ENCODE measurements around the gene ZBTB8OS.
"Not testable (repeated sequence)": the region's sequence is repeated elsewhere in the genome, so short reads cannot be mapped to it uniquely, and the experiment has no call there.

Gene ZBTB8OS

GRCh38 chr1:32636914-32637645 lies 13.3 kb downstream of the ZBTB8OS start:
- CTCF ChIA-PET: interaction anchor here (1.0 kb wide), 1 partner anchor 188 kb away, joined by 6 read pairs; no protein-coding TSS in a partner anchor
- DNase-seq (ENCODE audit: extremely low spot score): no peak
- TF ChIP-seq SP1 (IDR thresholded peaks at IDR 0.05) (no peak), NFRKB (IDR thresholded peaks at IDR 0.05) (no peak), FOXK2 (IDR thresholded peaks at IDR 0.05) (no peak), L3MBTL2 (conservative IDR thresholded peaks at IDR 0.05) (no peak), TARDBP (IDR thresholded peaks at IDR 0.05) (no peak), ELF4 (IDR thresholded peaks at IDR 0.05) (no peak), ZNF384 (IDR thresholded peaks at IDR 0.05) (no peak)
- POLR2A ChIA-PET: interaction anchor here (1.4 to 1.8 kb wide), 2 partner anchors 14 to 25 kb away, joined by 3 to 6 read pairs; partner anchors contain the start of gene RBBP4

GRCh38 chr1:32635508-32636277 lies 14.7 kb downstream of the ZBTB8OS start:
- POLR2A ChIA-PET: interaction anchor here (1.6 kb wide), 1 partner anchor 23 kb away, joined by 4 read pairs; no protein-coding TSS in a partner anchor

GRCh38 chr1:32632829-32633228 lies 17.5 kb downstream of the ZBTB8OS start:
- TF ChIP-seq PKNOX1 (IDR thresholded peaks at IDR 0.05) (no peak), ZNF384 (IDR thresholded peaks at IDR 0.05) (no peak), SP1 (IDR thresholded peaks at IDR 0.05) (no peak), HDGF (IDR thresholded peaks at IDR 0.05; ENCODE audit: borderline replicate concordance) (no peak), FOXK2 (IDR thresholded peaks at IDR 0.05) (no peak), FOXM1 (IDR thresholded peaks at IDR 0.05; ENCODE audit: borderline replicate concordance) (no peak)
- CTCF ChIA-PET: no interaction called here
- DNase-seq (ENCODE audit: extremely low spot score): no peak
- POLR2A ChIA-PET: interaction anchor here (1.0 to 1.1 kb wide), 2 partner anchors 18 to 137 kb away, joined by 3 read pairs; partner anchors contain the start of gene RBBP4

More at GRCh38 chr1:32635508-32636277, 14.7 kb downstream of the ZBTB8OS start:
- TF ChIP-seq ARNT (IDR thresholded peaks at IDR 0.05) (no peak), FOXK2 (IDR thresholded peaks at IDR 0.05) (no peak), FOXM1 (IDR thresholded peaks at IDR 0.05; ENCODE audit: borderline replicate concordance) (no peak), ZNF384 (IDR thresholded peaks at IDR 0.05) (no peak), SUZ12 (IDR thresholded peaks at IDR 0.05) (no peak), LEF1 (IDR thresholded peaks at IDR 0.05; ENCODE audit: borderline replicate concordance) (no peak), NFRKB (IDR thresholded peaks at IDR 0.05) (no peak), L3MBTL2 (conservative IDR thresholded peaks at IDR 0.05) (no peak), HDGF (IDR thresholded peaks at IDR 0.05; ENCODE audit: borderline replicate concordance) (no peak), CTBP1 (IDR thresholded peaks at IDR 0.05; ENCODE audit: borderline replicate concordance) (no peak), ELF4 (IDR thresholded peaks at IDR 0.05) (no peak), FOXA1 (IDR thresholded peaks at IDR 0.05) (no peak), TARDBP (IDR thresholded peaks at IDR 0.05) (no peak), PKNOX1 (IDR thresholded peaks at IDR 0.05) (no peak), BHLHE40 (IDR thresholded peaks at IDR 0.05; ENCODE audit: borderline replicate concordance) (no peak)
- no peak for DNase-seq (ENCODE audit: extremely low spot score)
- CTCF ChIA-PET: no interaction called here

- CTCF ChIA-PET; DNase-seq (ENCODE audit: extremely low spot score); POLR2A ChIA-PET: not testable (repeated sequence)
These were observed 20.2 kb downstream of the ZBTB8OS start for GRCh38 chr1:32630173-32630572.

- ChIA-PET CTCF (interaction anchor here (0.6 kb wide), 1 partner anchor 310 kb away, joined by 3 read pairs; no protein-coding TSS in a partner anchor), POLR2A (interaction anchor here (1.0 kb wide), 1 partner anchor 23 kb away, joined by 3 read pairs; the partner anchor contains the start of gene RBBP4)
- DNase-seq (ENCODE audit: extremely low spot score): no peak
- TF ChIP-seq CTBP1 (IDR thresholded peaks at IDR 0.05; ENCODE audit: borderline replicate concordance) (no peak), FOXM1 (IDR thresholded peaks at IDR 0.05; ENCODE audit: borderline replicate concordance) (no peak), FOXA1 (IDR thresholded peaks at IDR 0.05) (no peak), SP1 (IDR thresholded peaks at IDR 0.05) (no peak), ARNT (IDR thresholded peaks at IDR 0.05) (no peak), TARDBP (IDR thresholded peaks at IDR 0.05) (no peak), LEF1 (IDR thresholded peaks at IDR 0.05; ENCODE audit: borderline replicate concordance) (no peak), BHLHE40 (IDR thresholded peaks at IDR 0.05; ENCODE audit: borderline replicate concordance) (no peak), FOXK2 (IDR thresholded peaks at IDR 0.05) (no peak), SUZ12 (IDR thresholded peaks at IDR 0.05) (no peak), PKNOX1 (IDR thresholded peaks at IDR 0.05) (no peak), NFRKB (IDR thresholded peaks at IDR 0.05) (no peak)
These were observed 22.7 kb downstream of the ZBTB8OS start for GRCh38 chr1:32627596-32628162.

GRCh38 chr1:32626176-32626575 lies 24.2 kb downstream of the ZBTB8OS start:
- TF ChIP-seq ELF4 (IDR thresholded peaks at IDR 0.05) (no peak), CTBP1 (IDR thresholded peaks at IDR 0.05; ENCODE audit: borderline replicate concordance) (no peak), SUZ12 (IDR thresholded peaks at IDR 0.05) (no peak), L3MBTL2 (conservative IDR thresholded peaks at IDR 0.05) (no peak), FOXM1 (IDR thresholded peaks at IDR 0.05; ENCODE audit: borderline replicate concordance) (no peak), NFRKB (IDR thresholded peaks at IDR 0.05) (no peak), TARDBP (IDR thresholded peaks at IDR 0.05) (no peak), ARNT (IDR thresholded peaks at IDR 0.05) (no peak), HDGF (IDR thresholded peaks at IDR 0.05; ENCODE audit: borderline replicate concordance) (no peak), FOXK2 (IDR thresholded peaks at IDR 0.05) (no peak), LEF1 (IDR thresholded peaks at IDR 0.05; ENCODE audit: borderline replicate concordance) (no peak), BHLHE40 (IDR thresholded peaks at IDR 0.05; ENCODE audit: borderline replicate concordance) (no peak), PKNOX1 (IDR thresholded peaks at IDR 0.05) (no peak), ZNF384 (IDR thresholded peaks at IDR 0.05) (no peak), SP1 (IDR thresholded peaks at IDR 0.05) (no peak), FOXA1 (IDR thresholded peaks at IDR 0.05) (no peak)
- no peak for DNase-seq (ENCODE audit: extremely low spot score)
- CTCF ChIA-PET: interaction anchor here (0.6 kb wide), 1 partner anchor 106 kb away, joined by 4 read pairs; no protein-coding TSS in a partner anchor
- POLR2A ChIA-PET: no interaction called here

Data from HEK293T (cell line).